Kidney (tissue), 14 donors: Measurements from ENCODE around the gene UROS. TPM values are rescaled to one million over a fixed set of nuclear protein-coding genes. Genes with fewer than 3 reads are reported as not detected.

Experiments used
- DNase-seq, 5 donors: peaks; one replicate each; pipeline ENCODE4 v3.0.0-alpha.2; 2013 to 2020
- FAIRE-seq: peaks from 2 replicates; lab custom pipeline; 2012; peaks lifted over from hg19 to GRCh38; lab: Jason Lieb, UNC
- H3K27ac ChIP-seq, 2 donors: one replicate each; pipeline ENCODE4 v1.7.0; 2013; ENCODE audit warnings: low read depth in 2 of 2, low read length in 2 of 2, inconsistent platforms in 1 of 2
- H3K27me3 ChIP-seq: one replicate; pipeline ENCODE4 v1.7.1; 2013; ENCODE audit warnings: low read length, inconsistent platforms; ENCODE audit not compliant: control insufficient read depth, insufficient read depth
- H3K36me3 ChIP-seq, 3 donors: one replicate each; pipeline versions ENCODE4 v1.7.0 to v1.7.1; 2013; ENCODE audit warnings: low read length in 3 of 3, control low read depth in 1 of 3, inconsistent platforms in 1 of 3; ENCODE audit not compliant: insufficient read depth in 3 of 3, control insufficient read depth in 2 of 3
- H3K4me1 ChIP-seq, 3 donors: one replicate each; pipeline versions ENCODE4 v1.7.0 to v1.7.1; 2013; ENCODE audit warnings: low read length in 3 of 3, inconsistent platforms in 1 of 3, low read depth in 1 of 3; ENCODE audit not compliant: control insufficient read depth in 2 of 3, insufficient read depth in 2 of 3
- H3K4me3 ChIP-seq, 3 donors: one replicate each; pipeline versions ENCODE4 v1.7.0 to v1.8.1; 2013; ENCODE audit warnings: low read length in 3 of 3, control low read depth in 1 of 3, inconsistent platforms in 1 of 3
- H3K9ac ChIP-seq, 3 donors: one replicate each; pipeline versions ENCODE4 v1.7.0 to v1.7.1; 2013; ENCODE audit warnings: low read length in 3 of 3, control low read depth in 1 of 3, inconsistent platforms in 1 of 3
- H3K9me3 ChIP-seq, 3 donors: one replicate each; pipeline versions ENCODE4 v1.7.0 to v1.7.1; 2013; ENCODE audit warnings: low read length in 3 of 3, control low read depth in 1 of 3, inconsistent platforms in 1 of 3; ENCODE audit not compliant: control insufficient read depth in 2 of 3, insufficient read depth in 1 of 3
- CTCF ChIP-seq: IDR thresholded peaks from 3 replicates; pipeline ENCODE4 v1.5.1; 2012; ENCODE audit warnings: mild to moderate bottlenecking, moderate library complexity, borderline replicate concordance; ENCODE audit not compliant: insufficient read depth; ENCODE audit errors: extremely low read depth
- intact Hi-C: fragments of 100-400 bp; cut with DNase I; formaldehyde crosslinking; loops from one replicate; pipeline ENCODE4 v1.11.1; 2022
- polyA plus RNA-seq: library from polyadenylated mRNA; stranded (reverse); fragments of 350-450 nt; fragmentation: Illumina TruSeq; extraction: RNeasy Lipid Tissue Mini Kit (QIAGEN cat#74804); gene quantifications from one replicate; pipeline ENCODE4 v1.2.3, GENCODE V29; 2014; ENCODE audit warnings: low read depth, low replicate concordance; ENCODE audit not compliant: insufficient read depth
- total RNA-seq: library from RNA; stranded (reverse); fragmentation: NEBNext Ultra II Directional; extraction: Animal tissue kit (Norgen Biotek cat#: 25700); gene quantifications from one replicate; pipeline ENCODE4 v1.2.1, GENCODE V29; 2021
- donor health status: control.
- donor health status: control.
- donor health status: control.
- donor health status: control.
- donor health status: control.
- donor health status: DM: yes; HTN: yes; CAD: no.
- donor health status: Normal renal cell carcinoma (clear cell type).

UROS gene
- total and polyA plus RNA-seq, 2 donors from 2014 or later = 42.1 to 81.7 TPM

GRCh38 chr10:125762692-125763648, 60.1 kb downstream of the UROS start:
- no peak for TF ChIP-seq CTCF
- no peaks in the 10 kb centered on the region for H3K27me3 ChIP-seq
- peaks cover 11 to 33% (median 18%) of the 10 kb centered on the region in 3 donors for H3K36me3 ChIP-seq
- H3K27ac ChIP-seq = no peak overlapping the region
- intact Hi-C loops = no loop called here
- DNase-seq (no peak), FAIRE-seq (no peak)
- H3K4me3 ChIP-seq = no peak overlapping the region
- H3K9ac ChIP-seq = no peak overlapping the region
- no peaks in the 10 kb centered on the region for H3K4me1 ChIP-seq
- no peaks in the 10 kb centered on the region for H3K9me3 ChIP-seq

GRCh38 chr10:125761961-125762360, 61.1 kb downstream of the UROS start:
- intact Hi-C loops = no loop called here
- Histone ChIP-seq H3K27ac (no peak overlapping the region), H3K4me1 (no peaks in the 10 kb centered on the region), H3K27me3 (no peaks in the 10 kb centered on the region), H3K9me3 (no peaks in the 10 kb centered on the region), H3K4me3 (no peak overlapping the region), H3K9ac (no peak overlapping the region), H3K36me3 (peaks cover 11 to 42% (median 22%) of the 10 kb centered on the region in 3 donors)
- FAIRE-seq = no peak
- DNase-seq = no peak
- no peak for TF ChIP-seq CTCF

GRCh38 chr10:125757742-125758141, 65.3 kb downstream of the UROS start:
- FAIRE-seq (no peak), DNase-seq (no peak)
- Histone ChIP-seq H3K27me3 (no peaks in the 10 kb centered on the region), H3K4me1 (no peaks in the 10 kb centered on the region), H3K4me3 (no peak overlapping the region), H3K9ac (no peak overlapping the region), H3K9me3 (no peaks in the 10 kb centered on the region), H3K36me3 (peaks cover 3 to 45% (median 20%) of the 10 kb centered on the region in 3 donors), H3K27ac (no peak overlapping the region)
- intact Hi-C loops = no loop called here
- TF ChIP-seq CTCF = no peak
